ENCODE data around the gene RBFOX2. TPM values are rescaled to one million over a fixed set of nuclear protein-coding genes. Genes with fewer than 3 reads are reported as not detected.

The RBFOX2 gene
- total and polyA plus RNA-seq, 2 of the 8 experiments (the other 6 are each of a cell fraction or from before 2014, with no cell fraction given) = 121 to 122 TPM

DNA sequence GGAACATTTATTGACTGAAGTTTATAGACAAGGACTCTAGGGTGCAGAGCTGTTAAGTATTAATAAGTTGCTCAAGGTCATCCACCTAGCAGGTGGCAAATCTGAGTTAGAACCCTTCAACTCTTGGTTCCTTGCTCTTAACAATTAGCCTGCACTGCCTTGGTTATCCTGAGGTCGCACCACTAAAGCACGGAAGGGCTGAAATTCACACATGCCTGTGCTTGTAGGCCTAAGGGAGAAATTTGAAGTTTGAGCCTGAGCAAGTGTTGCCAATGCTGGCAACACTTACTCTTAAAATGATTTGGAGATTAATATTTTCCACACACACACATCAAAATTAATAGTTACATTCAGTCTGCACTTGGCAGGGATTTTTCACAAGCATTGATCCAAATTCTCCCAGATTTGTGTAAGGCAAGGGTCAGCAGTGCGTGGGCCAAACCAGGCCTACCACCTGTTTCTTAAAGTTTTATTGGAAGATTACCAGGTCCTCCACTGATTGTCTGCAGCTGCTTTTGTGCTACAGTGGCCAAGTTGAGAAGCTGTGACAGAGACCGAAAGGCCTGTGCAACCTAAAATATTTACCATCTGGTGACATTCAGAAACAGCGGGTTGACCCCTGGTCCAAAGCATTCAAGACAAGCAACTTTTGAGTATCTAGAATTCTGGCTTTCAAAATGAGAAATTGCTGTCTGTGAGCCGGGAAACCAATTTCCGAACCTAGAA is 294.7 kb downstream of the RBFOX2 start:
- WGBS, 2 experiments (ENCODE audit: extremely low coverage in 1 of 2, insufficient coverage in 1 of 2, insufficient read length in 1 of 2, insufficient replicate concordance in 2 of 2, low coverage in 1 of 2, low lambda C conversion rate in 2 of 2, missing lambda C conversion rate in 1 of 2) = 85% methylated on average over 7 of the region's 7 CpGs; no CpG with 5 or more reads in 1 of the 2 experiments
- H4K91ac ChIP-seq (replicated peaks; ENCODE audit: insufficient read length, low read length) = no peak overlapping the region
- no peak overlapping the region for H2BK120ac ChIP-seq (replicated peaks; ENCODE audit: low read depth, low read length)
- H3K18ac ChIP-seq (ENCODE audit: extremely low read depth, low read length) = no peak overlapping the region
- H3K9ac ChIP-seq (replicated peaks in 1 of 4; ENCODE audit: extremely low read depth in 1 of 4, low read depth in 3 of 4, low read length in 3 of 4) = no peak overlapping the region
- ChIA-PET CTCF (ENCODE audit: partially characterized antibody) (interaction anchor here (0.6 to 1.3 kb wide), 5 partner anchors 14 to 396 kb away, joined by 3 to 5 read pairs (median 3); no protein-coding TSS in a partner anchor), POLR2A (ENCODE audit: partially characterized antibody) (interaction anchor here (1.3 kb wide), 1 partner anchor 86 kb away, joined by 5 read pairs; the partner anchor contains the start of gene APOL6)
- no peak overlapping the region for H3K27ac ChIP-seq (ENCODE audit: low read depth, low read length)
- H3K23ac ChIP-seq (ENCODE audit: insufficient read length) = no peak overlapping the region
- no peak overlapping the region for H2BK5ac ChIP-seq (ENCODE audit: low read depth, low read length)
- DNase-seq (ENCODE audit: low read depth in 1 of 2, low spot score in 2 of 2) = no peak
- H2AK5ac ChIP-seq (ENCODE audit: low read depth, low read length) = no peak overlapping the region
- H3K4me3 ChIP-seq (ENCODE audit: extremely low read depth in 1 of 4, insufficient read depth in 2 of 4, low read depth in 3 of 4, low read length in 4 of 4) = no peak overlapping the region
- no peak overlapping the region for H2BK12ac ChIP-seq (ENCODE audit: low read depth, low read length)
- no peak overlapping the region for H2BK15ac ChIP-seq (ENCODE audit: low read length)
- H4K5ac ChIP-seq (ENCODE audit: insufficient read length, low read depth, low read length) = no peak overlapping the region
- H3K23me2 ChIP-seq (ENCODE audit: low read depth, low read length) = 0 out of 2 replicates have a peak, but pooled peaks cover 3% of the 10 kb centered on the region
- no peak overlapping the region for H2AFZ ChIP-seq (ENCODE audit: low read length)
- H4K20me1 ChIP-seq (replicated peaks in 1 of 2; ENCODE audit: control insufficient read depth in 1 of 2, insufficient read depth in 2 of 2, low read length in 2 of 2) = no peaks in the 10 kb centered on the region
- no peak overlapping the region for H3K14ac ChIP-seq (ENCODE audit: insufficient read length)
- H2BK20ac ChIP-seq (ENCODE audit: low read length) = no peak overlapping the region
- TF ChIP-seq POLR2AphosphoS5 (IDR thresholded peaks at IDR 0.05; ENCODE audit: low read depth, low read length) = no peak
- peaks cover 0 to 8% (median 3%) of the 10 kb centered on the region in 4 experiments; a peak in 3 of 8 replicates for H3K36me3 ChIP-seq (ENCODE audit: control insufficient read depth in 2 of 4, insufficient read depth in 4 of 4, low read length in 3 of 4)
- FAIRE-seq = no peak
- no peak overlapping the region for H3K56ac ChIP-seq (replicated peaks; ENCODE audit: insufficient read length, low read depth, low read length)
- H3K4me1 ChIP-seq (replicated peaks in 1 of 4; ENCODE audit: control insufficient read depth in 3 of 4, insufficient read depth in 4 of 4, low read length in 3 of 4) = no peaks in the 10 kb centered on the region
- H3K79me1 ChIP-seq (ENCODE audit: low read depth, low read length) = no peaks in the 10 kb centered on the region
- peaks cover 3 to 8% of the 10 kb centered on the region in 2 experiments; a peak in 3 of 4 replicates for H3K9me3 ChIP-seq (ENCODE audit: insufficient read depth in 2 of 2, low read depth in 1 of 2, low read length in 1 of 2)
- no peak overlapping the region for H3K4ac ChIP-seq (replicated peaks; ENCODE audit: insufficient read length, low read depth, low read length)
- no peaks in the 10 kb centered on the region for H3K27me3 ChIP-seq (replicated peaks in 1 of 4; ENCODE audit: control insufficient read depth in 3 of 4, extremely low read depth in 1 of 4, insufficient read depth in 3 of 4, low read length in 3 of 4)
- no peak overlapping the region for H4K8ac ChIP-seq (ENCODE audit: extremely low read depth, insufficient read depth, low read length)
- no peaks in the 10 kb centered on the region for H3K79me2 ChIP-seq (ENCODE audit: control insufficient read depth in 1 of 2, insufficient read depth in 2 of 2, low read length in 2 of 2)
- H3K4me2 ChIP-seq (ENCODE audit: insufficient read depth in 1 of 2, low read depth in 2 of 2, low read length in 2 of 2) = no peak overlapping the region

Measured in H1 (cell line).